ENCODE data around the gene QKI. TPM values are rescaled to one million over a fixed set of nuclear protein-coding genes. Genes with fewer than 3 reads are reported as not detected.

QKI gene
- total and polyA plus RNA-seq, 2 experiments from 2014 or later, result 148 to 503 TPM

DNA sequence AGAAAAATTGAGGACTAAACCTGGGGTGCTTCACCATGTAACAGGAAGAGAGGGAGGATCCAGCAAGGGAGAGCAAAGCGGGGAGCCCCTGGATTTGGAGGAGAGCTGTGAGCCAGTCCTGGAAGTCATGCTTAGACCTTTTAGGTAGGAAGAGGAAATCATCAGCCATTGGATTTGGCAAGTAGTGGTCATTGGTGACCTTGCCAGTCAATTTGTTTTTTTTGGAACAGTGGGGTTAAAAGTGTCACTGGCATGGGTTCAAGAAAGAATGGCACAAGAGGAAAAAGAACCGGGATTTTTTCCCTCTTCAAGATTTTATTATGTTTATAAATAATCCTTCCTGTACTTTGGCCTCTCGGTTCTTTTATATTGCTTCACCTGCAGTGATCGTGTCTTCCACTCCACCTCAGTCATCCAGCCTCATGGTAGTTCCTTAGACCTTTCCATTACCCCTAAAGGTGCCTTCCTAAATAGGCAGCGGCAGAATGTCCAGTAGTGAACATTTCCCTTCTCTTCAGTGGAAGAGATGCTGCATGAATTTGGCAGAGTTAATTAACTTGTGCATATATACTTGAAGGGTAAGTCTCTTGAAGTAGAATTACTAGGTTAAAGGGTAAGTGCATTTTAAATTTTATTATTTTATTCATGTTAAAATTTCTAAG is 124.7 kb downstream of the QKI start:
- Histone ChIP-seq H3K9me3 (ENCODE audit: low read depth) (no peaks in the 10 kb centered on the region), H3K4me3 (no peak overlapping the region), H3K36me3 (peaks cover 12% of the 10 kb centered on the region), H3K27ac (no peak overlapping the region), H3K27me3 (no peaks in the 10 kb centered on the region), H3K4me1 (ENCODE audit: low read depth) (peaks cover 33% of the 10 kb centered on the region)
- no peak for DNase-seq (ENCODE audit: low read depth in 1 of 2, low spot score in 1 of 2)
- TF ChIP-seq, protein P1, sequence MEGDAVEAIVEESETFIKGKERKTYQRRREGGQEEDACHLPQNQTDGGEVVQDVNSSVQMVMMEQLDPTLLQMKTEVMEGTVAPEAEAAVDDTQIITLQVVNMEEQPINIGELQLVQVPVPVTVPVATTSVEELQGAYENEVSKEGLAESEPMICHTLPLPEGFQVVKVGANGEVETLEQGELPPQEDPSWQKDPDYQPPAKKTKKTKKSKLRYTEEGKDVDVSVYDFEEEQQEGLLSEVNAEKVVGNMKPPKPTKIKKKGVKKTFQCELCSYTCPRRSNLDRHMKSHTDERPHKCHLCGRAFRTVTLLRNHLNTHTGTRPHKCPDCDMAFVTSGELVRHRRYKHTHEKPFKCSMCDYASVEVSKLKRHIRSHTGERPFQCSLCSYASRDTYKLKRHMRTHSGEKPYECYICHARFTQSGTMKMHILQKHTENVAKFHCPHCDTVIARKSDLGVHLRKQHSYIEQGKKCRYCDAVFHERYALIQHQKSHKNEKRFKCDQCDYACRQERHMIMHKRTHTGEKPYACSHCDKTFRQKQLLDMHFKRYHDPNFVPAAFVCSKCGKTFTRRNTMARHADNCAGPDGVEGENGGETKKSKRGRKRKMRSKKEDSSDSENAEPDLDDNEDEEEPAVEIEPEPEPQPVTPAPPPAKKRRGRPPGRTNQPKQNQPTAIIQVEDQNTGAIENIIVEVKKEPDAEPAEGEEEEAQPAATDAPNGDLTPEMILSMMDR (IDR thresholded peaks at IDR 0.05; ENCODE audit: low read depth, low read length), result no peak

DNA sequence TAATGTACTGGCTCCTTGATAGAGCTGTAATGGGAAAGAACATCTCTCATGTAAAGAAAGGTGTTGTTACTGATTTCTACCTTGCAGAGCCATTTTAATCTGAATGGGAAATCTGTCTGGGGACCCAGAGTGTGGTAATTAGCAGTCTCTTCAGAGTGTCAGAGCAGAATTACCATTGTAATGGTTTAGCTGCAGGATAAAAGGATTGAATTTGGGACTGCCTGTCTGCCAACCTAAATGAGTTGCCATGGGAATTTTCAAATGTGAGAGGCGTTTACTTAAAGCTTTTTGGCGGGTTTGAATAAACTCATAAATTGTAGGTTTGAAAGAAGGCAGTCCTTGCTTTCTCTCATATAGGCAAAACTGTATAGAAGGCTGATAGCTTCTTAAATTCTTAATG is 128.8 kb downstream of the QKI start:
- TF ChIP-seq, protein P1 (IDR thresholded peaks at IDR 0.05; ENCODE audit: low read depth, low read length), result no peak
- Histone ChIP-seq H3K27me3 (no peaks in the 10 kb centered on the region), H3K9me3 (ENCODE audit: low read depth) (no peaks in the 10 kb centered on the region), H3K36me3 (peaks cover 2% of the 10 kb centered on the region), H3K27ac (peak overlapping the region; percentile 37), H3K4me3 (no peak overlapping the region), H3K4me1 (ENCODE audit: low read depth) (peaks cover 56% of the 10 kb centered on the region)
- DNase-seq (ENCODE audit: low read depth in 1 of 2, low spot score in 1 of 2), result no peak

DNA sequence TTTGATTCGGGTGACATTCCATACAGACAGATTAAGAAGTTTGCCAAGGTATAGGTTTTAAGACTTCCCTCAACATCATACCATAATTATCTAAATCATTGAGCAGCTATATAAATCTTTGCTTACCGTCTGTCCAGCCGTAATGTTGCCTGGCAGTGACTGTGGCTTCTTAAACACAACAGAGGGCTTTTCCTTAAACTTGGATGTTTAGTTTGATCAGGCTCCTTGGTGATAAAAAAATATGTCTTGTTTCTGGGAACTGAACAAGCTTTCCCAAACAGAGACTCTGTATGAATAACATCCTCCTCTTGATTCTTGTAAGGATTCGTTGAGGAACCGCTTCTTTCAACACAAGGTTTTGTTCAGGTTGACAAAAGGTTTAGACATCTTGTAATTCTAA is 130.9 kb downstream of the QKI start:
- no peak overlapping the region for H3K4me3 ChIP-seq
- TF ChIP-seq, protein P1 (IDR thresholded peaks at IDR 0.05; ENCODE audit: low read depth, low read length), result no peak
- no peak for DNase-seq (ENCODE audit: low read depth in 1 of 2, low spot score in 1 of 2)
- peaks cover 3% of the 10 kb centered on the region for H3K36me3 ChIP-seq
- H3K27me3 ChIP-seq, result no peaks in the 10 kb centered on the region
- no peaks in the 10 kb centered on the region for H3K9me3 ChIP-seq (ENCODE audit: low read depth)
- peaks cover 55% of the 10 kb centered on the region for H3K4me1 ChIP-seq (ENCODE audit: low read depth)
- peak overlapping the region; percentile 31 for H3K27ac ChIP-seq

DNA sequence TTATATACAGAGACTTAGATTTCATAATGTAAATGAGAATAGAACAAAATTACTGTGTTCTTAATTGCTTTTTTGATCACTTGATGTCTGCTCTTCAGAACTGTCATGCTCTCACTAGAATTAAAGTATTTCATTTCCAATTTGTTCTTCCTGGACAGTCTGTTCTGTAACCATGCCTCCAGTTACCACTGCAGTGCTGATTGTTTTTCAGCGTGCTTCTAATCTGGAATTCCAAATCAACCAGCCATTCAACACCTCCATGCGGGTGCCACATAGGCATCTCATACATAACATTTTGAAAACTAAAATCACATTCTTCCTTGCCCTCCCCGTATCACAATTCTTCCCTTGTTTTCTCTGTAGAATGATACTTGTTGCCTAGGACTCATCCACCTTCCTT is 132.8 kb downstream of the QKI start:
- H3K27ac ChIP-seq, result peak overlapping the region; percentile 58
- no peaks in the 10 kb centered on the region for H3K9me3 ChIP-seq (ENCODE audit: low read depth)
- no peak overlapping the region for H3K4me3 ChIP-seq
- no peaks in the 10 kb centered on the region for H3K27me3 ChIP-seq
- DNase-seq (ENCODE audit: low read depth in 1 of 2, low spot score in 1 of 2), result no peak
- peaks cover 6% of the 10 kb centered on the region for H3K36me3 ChIP-seq
- H3K4me1 ChIP-seq (ENCODE audit: low read depth), result peaks cover 46% of the 10 kb centered on the region
- TF ChIP-seq, protein P1 (IDR thresholded peaks at IDR 0.05; ENCODE audit: low read depth, low read length), result no peak

DNA sequence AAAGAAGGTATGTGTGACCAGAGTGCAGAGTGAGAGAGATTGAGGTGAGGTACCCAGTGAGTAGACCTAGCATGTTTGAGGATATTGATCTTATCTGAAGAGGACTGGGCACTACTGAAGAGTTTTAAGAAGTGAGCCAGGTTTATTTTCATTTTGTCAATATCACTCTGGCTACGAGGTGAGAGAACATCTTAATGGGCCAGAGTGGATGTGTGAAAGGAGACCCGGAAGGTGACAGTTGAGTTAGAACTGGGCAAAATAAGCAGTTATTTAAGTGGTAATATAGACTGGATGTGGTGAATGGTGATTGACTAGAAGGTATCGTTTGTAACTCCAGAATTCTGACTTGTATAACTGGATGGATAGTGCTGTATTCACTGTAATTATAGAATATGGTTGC is 134.1 kb downstream of the QKI start:
- no peaks in the 10 kb centered on the region for H3K9me3 ChIP-seq (ENCODE audit: low read depth)
- H3K36me3 ChIP-seq, result peaks cover 6% of the 10 kb centered on the region
- no peak for DNase-seq (ENCODE audit: low read depth in 1 of 2, low spot score in 1 of 2)
- peaks cover 36% of the 10 kb centered on the region for H3K4me1 ChIP-seq (ENCODE audit: low read depth)
- H3K27me3 ChIP-seq, result no peaks in the 10 kb centered on the region
- peak overlapping the region; percentile 58 for H3K27ac ChIP-seq
- TF ChIP-seq, protein P1 (IDR thresholded peaks at IDR 0.05; ENCODE audit: low read depth, low read length), result no peak
- H3K4me3 ChIP-seq, result no peak overlapping the region

All from cardiac muscle cell (in vitro differentiated cells and primary cell).